Mucosa of rectum (tissue), 2 donors: Measurements from ENCODE around the gene SCML2.
A peak's percentile ranks its signal among the peaks of the same experiment; 100 is the strongest.
"Not testable (repeated sequence)": the region's sequence is repeated elsewhere in the genome, so short reads cannot be mapped to it uniquely, and the experiment has no call there.

Experiments
- H3K27ac ChIP-seq, 2 donors: one replicate each; pipeline ENCODE4 v1.7.0; 2013; ENCODE audit warnings: inconsistent platforms in 2 of 2, low read depth in 2 of 2, low read length in 2 of 2
- H3K27me3 ChIP-seq, 2 donors: one replicate each; pipeline ENCODE4 v1.7.0; 2013; ENCODE audit warnings: low read length in 2 of 2; ENCODE audit not compliant: control insufficient read depth in 2 of 2, insufficient read depth in 2 of 2
- H3K36me3 ChIP-seq, 2 donors: one replicate each; pipeline ENCODE4 v1.7.0; 2013; ENCODE audit warnings: low read length in 2 of 2; ENCODE audit not compliant: control insufficient read depth in 2 of 2, insufficient read depth in 2 of 2
- H3K4me1 ChIP-seq, 2 donors: one replicate each; pipeline ENCODE4 v1.7.0; 2013; ENCODE audit warnings: low read length in 2 of 2, mild to moderate bottlenecking in 1 of 2; ENCODE audit not compliant: control insufficient read depth in 2 of 2, insufficient read depth in 2 of 2
- H3K4me3 ChIP-seq, 2 donors: one replicate each; pipeline ENCODE4 v1.7.0; 2013; ENCODE audit warnings: low read length in 2 of 2
- H3K9ac ChIP-seq, 2 donors: one replicate each; pipeline ENCODE4 v1.7.0; 2013; ENCODE audit warnings: low read length in 2 of 2, low read depth in 1 of 2, mild to moderate bottlenecking in 1 of 2
- H3K9me3 ChIP-seq, 2 donors: one replicate each; pipeline ENCODE4 v1.7.0; 2013; ENCODE audit warnings: low read length in 2 of 2; ENCODE audit not compliant: control insufficient read depth in 2 of 2
- donor health status: healthy.
- donor health status: Normal muscosa, but diverticular disease.

Gene SCML2

GRCh38 chrX:18354369-18355223 is at the start of gene SCML2:
SCML2 (minus strand) TSS chrX:18354688; CDS start chrX:18334071, 20,617 bp downstream.
- Histone ChIP-seq H3K36me3 (no peaks in the 10 kb centered on the region), H3K9me3 (no peaks in the 10 kb centered on the region), H3K9ac (peak within 1 kb of the TSS in 1 of 2 donors; percentile 27), H3K4me3 (peak within 1 kb of the TSS; percentile 57 to 63), H3K27ac (no peak within 1 kb of the TSS), H3K4me1 (no peaks in the 10 kb centered on the region), H3K27me3 (no peaks in the 10 kb centered on the region)

GRCh38 chrX:18401848-18402213 is 47.3 kb upstream of the SCML2 start:
- no peaks in the 10 kb centered on the region for H3K36me3 ChIP-seq
- H3K9me3 ChIP-seq, result no peaks in the 10 kb centered on the region
- no peak overlapping the region for H3K9ac ChIP-seq
- H3K27ac ChIP-seq, result no peak overlapping the region
- no peak overlapping the region for H3K4me3 ChIP-seq
- H3K4me1 ChIP-seq, result no peaks in the 10 kb centered on the region
- H3K27me3 ChIP-seq, result no peaks in the 10 kb centered on the region

GRCh38 chrX:18394477-18394876 is 40.0 kb upstream of the SCML2 start:
- Histone ChIP-seq H3K4me3 (no peak overlapping the region), H3K27me3 (no peaks in the 10 kb centered on the region), H3K9me3 (no peaks in the 10 kb centered on the region), H3K4me1 (no peaks in the 10 kb centered on the region), H3K27ac (no peak overlapping the region), H3K36me3 (no peaks in the 10 kb centered on the region), H3K9ac (no peak overlapping the region)

- H3K4me1 ChIP-seq, result no peaks in the 10 kb centered on the region
- H3K9ac ChIP-seq, result no peak overlapping the region
- no peaks in the 10 kb centered on the region for H3K9me3 ChIP-seq
- H3K27ac ChIP-seq, result no peak overlapping the region
- H3K4me3 ChIP-seq, result no peak overlapping the region
- H3K36me3 ChIP-seq, result no peaks in the 10 kb centered on the region
- no peaks in the 10 kb centered on the region for H3K27me3 ChIP-seq
Observed at GRCh38 chrX:18390941-18391538, 36.6 kb upstream of the SCML2 start.

- Histone ChIP-seq H3K4me3 (no peak overlapping the region), H3K27me3 (no peaks in the 10 kb centered on the region), H3K9me3 (no peaks in the 10 kb centered on the region), H3K4me1 (no peaks in the 10 kb centered on the region), H3K36me3 (no peaks in the 10 kb centered on the region), H3K9ac (no peak overlapping the region), H3K27ac (no peak overlapping the region)
Observed at GRCh38 chrX:18389966-18390365, 35.5 kb upstream of the SCML2 start.

- Histone ChIP-seq H3K36me3 (no peaks in the 10 kb centered on the region), H3K27ac (no peak overlapping the region), H3K9ac (no peak overlapping the region), H3K9me3 (no peaks in the 10 kb centered on the region), H3K27me3 (no peaks in the 10 kb centered on the region), H3K4me3 (no peak overlapping the region), H3K4me1 (no peaks in the 10 kb centered on the region)
Observed at GRCh38 chrX:18377796-18378195, 23.3 kb upstream of the SCML2 start.

- not testable (repeated sequence) for H3K27ac ChIP-seq, H3K4me1 ChIP-seq, H3K9me3 ChIP-seq
Observed at GRCh38 chrX:18375131-18375805, 20.8 kb upstream of the SCML2 start.

GRCh38 chrX:18369096-18369495 is 14.6 kb upstream of the SCML2 start:
- not testable (repeated sequence) for H3K27me3 ChIP-seq, H3K36me3 ChIP-seq, H3K9me3 ChIP-seq, H3K4me3 ChIP-seq, H3K9ac ChIP-seq, H3K27ac ChIP-seq, H3K4me1 ChIP-seq

More at GRCh38 chrX:18375131-18375805, 20.8 kb upstream of the SCML2 start:
- not testable (repeated sequence) for H3K9ac ChIP-seq, H3K4me3 ChIP-seq, H3K36me3 ChIP-seq, H3K27me3 ChIP-seq

- H3K27ac ChIP-seq, result no peak overlapping the region
- no peak overlapping the region for H3K9ac ChIP-seq
- H3K36me3 ChIP-seq, result no peaks in the 10 kb centered on the region
- H3K9me3 ChIP-seq, result no peaks in the 10 kb centered on the region
- peaks cover 0 to 4% of the 10 kb centered on the region in 2 donors for H3K27me3 ChIP-seq
- no peaks in the 10 kb centered on the region for H3K4me1 ChIP-seq
- H3K4me3 ChIP-seq, result no peak overlapping the region
Observed at GRCh38 chrX:18368402-18368801, 13.9 kb upstream of the SCML2 start.

GRCh38 chrX:18360867-18361266 is 6.4 kb upstream of the SCML2 start:
- H3K9me3 ChIP-seq, result no peaks in the 10 kb centered on the region
- no peaks in the 10 kb centered on the region for H3K36me3 ChIP-seq
- no peak overlapping the region for H3K27ac ChIP-seq
- H3K9ac ChIP-seq, result no peak overlapping the region
- H3K27me3 ChIP-seq, result peaks cover 2 to 3% of the 10 kb centered on the region in 2 donors
- H3K4me3 ChIP-seq, result no peak overlapping the region
- no peaks in the 10 kb centered on the region for H3K4me1 ChIP-seq
